HepG2 (cell line): ENCODE data around the gene SEPTIN10. TPM values are rescaled to one million over a fixed set of nuclear protein-coding genes. Genes with fewer than 3 reads are reported as not detected.

ENCODE experiments used
- AHDC1 ChIP-seq: sonication (generic); formaldehyde crosslinking; IDR thresholded peaks from 2 replicates; pipeline ENCODE4 v1.5.1; 2020; ENCODE audit warnings: mild to moderate bottlenecking, missing genetic modification reagents, borderline replicate concordance
- GPBP1L1 ChIP-seq: sonication (generic); formaldehyde crosslinking; IDR thresholded peaks from 2 replicates; pipeline ENCODE4 v1.5.0; 2020; ENCODE audit warnings: mild to moderate bottlenecking, missing genetic modification reagents
- HNF4A ChIP-seq: sonication (generic); formaldehyde crosslinking; IDR thresholded peaks from 2 replicates; pipeline ENCODE4 v1.4.0; 2020; ENCODE audit warnings: missing genetic modification reagents
- HNRNPLL ChIP-seq: fragments of 200-400 bp; formaldehyde crosslinking; IDR thresholded peaks from 2 replicates; pipeline ENCODE4 v1.6.1; 2017; ENCODE audit warnings: mild to moderate bottlenecking, low read depth, low read length; ENCODE audit not compliant: poor library complexity, severe bottlenecking
- KAT7 ChIP-seq: IDR thresholded peaks from 2 replicates; pipeline ENCODE4 v1.6.1; 2018; ENCODE audit warnings: borderline replicate concordance, missing compliant biosample characterization
- MYPOP ChIP-seq: sonication (generic); formaldehyde crosslinking; IDR thresholded peaks from 2 replicates; pipeline ENCODE4 v1.8.1; 2023; ENCODE audit warnings: mild to moderate bottlenecking, moderate library complexity, missing genetic modification reagents
- SNAI1 ChIP-seq: sonication (generic); formaldehyde crosslinking; IDR thresholded peaks from 2 replicates; pipeline ENCODE4 v1.5.0; 2020; ENCODE audit warnings: mild to moderate bottlenecking, missing genetic modification reagents, borderline replicate concordance
- ZBTB3 ChIP-seq: sonication (generic); formaldehyde crosslinking; IDR thresholded peaks from 2 replicates; pipeline ENCODE4 v1.4.0; 2020; ENCODE audit warnings: low read depth, mild to moderate bottlenecking, moderate library complexity, missing genetic modification reagents, borderline replicate concordance
- ZBTB7B ChIP-seq: sonication (generic); formaldehyde crosslinking; IDR thresholded peaks from 2 replicates; pipeline ENCODE4 v1.4.0; 2020; ENCODE audit warnings: missing genetic modification reagents
- ZNF614 ChIP-seq: IDR thresholded peaks from 2 replicates; pipeline ENCODE4 v1.6.1; 2018; ENCODE audit warnings: missing biosample characterization, missing genetic modification reagents, inconsistent platforms, borderline replicate concordance
- ZNF710 ChIP-seq: sonication (generic); formaldehyde crosslinking; IDR thresholded peaks from 2 replicates; pipeline ENCODE4 v1.5.0; 2020; ENCODE audit warnings: mild to moderate bottlenecking, missing genetic modification reagents, borderline replicate concordance
- ZSCAN22 ChIP-seq: sonication (generic); formaldehyde crosslinking; IDR thresholded peaks from 2 replicates; pipeline ENCODE4 v1.4.0; 2020; ENCODE audit warnings: mild to moderate bottlenecking, missing genetic modification reagents
- ZSCAN30 ChIP-seq: sonication (generic); formaldehyde crosslinking; IDR thresholded peaks from 2 replicates; pipeline ENCODE4 v1.5.0; 2020; ENCODE audit warnings: mild to moderate bottlenecking, missing genetic modification reagents
- ZZZ3 ChIP-seq: sonication (generic); formaldehyde crosslinking; IDR thresholded peaks from 2 replicates; pipeline ENCODE4 v1.4.0; 2020; ENCODE audit warnings: missing genetic modification reagents, mild to moderate bottlenecking, borderline replicate concordance
- polyA plus RNA-seq, 8 experiments: library from polyadenylated mRNA; depleted of rRNA in 3 of 8; stranded (reverse) in 7 of 8; unstranded in 1 of 8; fragments of >200 nt; fragmentation: Illumina TruSeq in 4 of 8; extraction: Trizol in 4 of 8; gene quantifications; 2 replicates each; pipeline versions ENCODE4 v1.2.1 to v1.2.3, GENCODE V29; 2011 to 2016; ENCODE audit warnings: low read depth in 4 of 8, missing spikeins in 1 of 8, mixed read lengths in 1 of 8; ENCODE audit not compliant: insufficient read depth in 1 of 8
- total RNA-seq, 5 experiments: library from RNA; depleted of rRNA; stranded (reverse); fragments of >200 nt; fragmentation: Illumina TruSeq; extraction: Trizol; gene quantifications; 2 replicates each; pipeline ENCODE4 v1.2.3, GENCODE V29; 2016; ENCODE audit warnings: low read depth in 1 of 5
- TF ChIP-seq, protein P1 (sequence below): sonication (generic); formaldehyde crosslinking; IDR thresholded peaks from 2 replicates; pipeline ENCODE4 v1.4.0; 2020; ENCODE audit warnings: missing genetic modification reagents

SEPTIN10 gene
- total and polyA plus RNA-seq, 2 of the 13 experiments (the other 11 are each of a cell fraction or from before 2014, with no cell fraction given): 45.8 to 67.5 TPM

DNA sequence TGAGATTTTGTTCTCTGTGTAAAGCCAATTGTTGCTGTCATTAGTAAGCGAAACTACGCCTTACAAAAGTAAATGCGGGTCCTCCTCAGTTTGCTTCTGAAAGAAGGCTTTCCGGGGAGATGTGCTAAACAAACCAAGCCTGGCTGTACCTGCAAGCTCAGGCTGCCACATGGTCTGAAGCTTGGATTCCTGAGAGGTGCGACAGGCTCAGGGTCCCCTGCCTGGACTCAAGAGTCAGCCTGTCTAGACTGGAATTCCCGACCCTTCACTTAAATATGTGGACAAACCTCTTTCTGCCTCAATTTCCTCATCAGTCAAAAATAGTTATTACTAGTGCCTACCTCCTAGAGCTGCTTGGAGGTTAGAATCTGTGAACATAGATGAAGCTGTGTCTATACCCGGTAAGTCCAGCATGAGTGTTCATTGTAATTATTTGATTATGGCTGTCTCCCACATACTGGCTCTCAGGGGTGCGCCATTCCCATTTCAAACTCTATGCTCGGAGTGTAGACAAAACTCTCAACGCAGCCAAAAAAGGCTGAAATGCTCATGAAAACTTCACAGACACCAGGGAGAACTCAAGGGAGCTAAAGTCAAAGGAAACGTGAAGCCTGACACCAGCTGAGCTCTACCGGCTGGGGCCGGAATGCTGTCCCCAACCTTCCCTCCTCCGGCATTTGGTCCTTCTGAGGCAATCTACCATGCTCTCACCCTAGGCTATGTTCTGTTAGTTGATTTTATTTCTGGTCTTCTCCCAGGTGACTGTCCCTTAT, 31.8 kb upstream of the SEPTIN10 start (continued):
- no peak for TF ChIP-seq ZZZ3 (CRISPR knock-in tag)
- TF ChIP-seq ZBTB7B (CRISPR knock-in tag): peak; percentile 12; the same call in 1 of the 2 replicates
- peak; percentile 62; the same call in 1 of the 2 replicates for TF ChIP-seq ZNF710 (CRISPR knock-in tag)
- TF ChIP-seq SNAI1: peak; percentile 58; the same call in 1 of the 2 replicates
- peak; percentile 47; the same call in 1 of the 2 replicates for TF ChIP-seq HNF4A
- TF ChIP-seq, protein P1, sequence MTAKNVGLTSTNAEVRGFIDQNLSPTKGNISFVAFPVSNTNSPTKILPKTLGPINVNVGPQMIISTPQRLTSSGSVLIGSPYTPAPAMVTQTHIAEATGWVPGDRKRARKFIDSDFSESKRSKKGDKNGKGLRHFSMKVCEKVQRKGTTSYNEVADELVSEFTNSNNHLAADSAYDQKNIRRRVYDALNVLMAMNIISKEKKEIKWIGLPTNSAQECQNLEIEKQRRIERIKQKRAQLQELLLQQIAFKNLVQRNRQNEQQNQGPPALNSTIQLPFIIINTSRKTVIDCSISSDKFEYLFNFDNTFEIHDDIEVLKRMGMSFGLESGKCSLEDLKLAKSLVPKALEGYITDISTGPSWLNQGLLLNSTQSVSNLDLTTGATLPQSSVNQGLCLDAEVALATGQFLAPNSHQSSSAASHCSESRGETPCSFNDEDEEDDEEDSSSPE: peak; percentile 68
- no peak for TF ChIP-seq ZSCAN22 (CRISPR knock-in tag)
- no peak for TF ChIP-seq ZBTB3
- no peak for TF ChIP-seq ZNF614 (CRISPR knock-in tag)
- TF ChIP-seq GPBP1L1 (CRISPR knock-in tag): no peak
- no peak; the same call in 1 of the 2 replicates for TF ChIP-seq ZSCAN30 (CRISPR knock-in tag)
- TF ChIP-seq AHDC1 (CRISPR knock-in tag): no peak
- no peak for TF ChIP-seq MYPOP
- TF ChIP-seq HNRNPLL: no peak
- peak; percentile 17; the same call in 1 of the 2 replicates for TF ChIP-seq KAT7
